Effector CD4-positive, alpha-beta T cell (primary cell): ENCODE results near the gene LRRC8B.
"Not testable (repeated sequence)": the region's sequence is repeated elsewhere in the genome, so short reads cannot be mapped to it uniquely, and the experiment has no call there.

ENCODE experiments used
- DNase-seq: peaks from one replicate; pipeline ENCODE4 v3.0.0-alpha.2; 2020

LRRC8B gene

GRCh38 chr1:89609781-89610456 is 85.3 kb downstream of the LRRC8B start:
- no peak for DNase-seq

GRCh38 chr1:89610457-89611011 is 85.9 kb downstream of the LRRC8B start:
- DNase-seq = peak; percentile 50

GRCh38 chr1:89611721-89612120 is 87.1 kb downstream of the LRRC8B start:
- DNase-seq = no peak

- DNase-seq = no peak
Observed at GRCh38 chr1:89613928-89614327, 89.3 kb downstream of the LRRC8B start.

- DNase-seq = no peak
Observed at GRCh38 chr1:89615676-89616598, 91.3 kb downstream of the LRRC8B start.

GRCh38 chr1:89616844-89617627 is 92.4 kb downstream of the LRRC8B start:
- DNase-seq = no peak

- no peak for DNase-seq
Observed at GRCh38 chr1:89620664-89621063, 96.0 kb downstream of the LRRC8B start.

GRCh38 chr1:89622895-89623294 is 98.3 kb downstream of the LRRC8B start:
- DNase-seq = no peak

- no peak for DNase-seq
Observed at GRCh38 chr1:89624314-89624713, 99.7 kb downstream of the LRRC8B start.

- no peak for DNase-seq
Observed at GRCh38 chr1:89624715-89625323, 100.2 kb downstream of the LRRC8B start.

GRCh38 chr1:89627596-89627962 is 103.0 kb downstream of the LRRC8B start:
- no peak for DNase-seq

- DNase-seq = no peak
Observed at GRCh38 chr1:89629146-89629545, 104.5 kb downstream of the LRRC8B start.

GRCh38 chr1:89629600-89629999 is 105.0 kb downstream of the LRRC8B start:
- not testable (repeated sequence) for DNase-seq

- no peak for DNase-seq
Observed at GRCh38 chr1:89630048-89630447, 105.4 kb downstream of the LRRC8B start.

GRCh38 chr1:89631816-89632656 is 107.4 kb downstream of the LRRC8B start:
- DNase-seq = peak; percentile 15

GRCh38 chr1:89632657-89633247 is 108.1 kb downstream of the LRRC8B start, which contains the start of gene LRRC8C:
Gene LRRC8C (plus strand): TSS chr1:89633120. CDS start chr1:89686474, 53,354 bp downstream.
- DNase-seq = peak; percentile 82

- DNase-seq = peak; percentile 49
Observed at GRCh38 chr1:89633248-89633799, 108.7 kb downstream of the LRRC8B start.

- no peak for DNase-seq
Observed at GRCh38 chr1:89633800-89634625, 109.4 kb downstream of the LRRC8B start.
